Activated CD4-positive, alpha-beta T cell treated with anti-CD3 and anti-CD28 coated beads, Interleukin-2, amount 10 ng/mL, durations not matched to agents 7 days and 5 days (primary cell): Measurements from ENCODE around the gene ATP4B. TPM values are rescaled to one million over a fixed set of nuclear protein-coding genes. Genes with fewer than 3 reads are reported as not detected.
"Not testable (repeated sequence)": the region's sequence is repeated elsewhere in the genome, so short reads cannot be mapped to it uniquely, and the experiment has no call there.

ENCODE experiments used
- CTCF ChIA-PET: fragments of 350-600 bp; sonication (Branson Sonifier 250); formaldehyde crosslinking; loops from one replicate; lab custom pipeline; 2021; ENCODE audit warnings: antibody characterized with exemption; lab: Charles Lee
- POLR2A ChIA-PET: fragments of 350-600 bp; sonication (Branson Sonifier 250); formaldehyde crosslinking; loops from one replicate; lab custom pipeline; 2021; ENCODE audit warnings: antibody characterized with exemption; lab: Charles Lee
- DNase-seq: peaks from one replicate; pipeline ENCODE4 v3.0.0-alpha.2; 2020
- H3K27ac Mint-ChIP-seq: one replicate; pipeline ENCODE4 v1.8.0; 2021; ENCODE audit warnings: mild to moderate bottlenecking, moderate library complexity, mixed read lengths
- H3K27me3 Mint-ChIP-seq: one replicate; pipeline ENCODE4 v1.8.0; 2021; ENCODE audit warnings: mixed read lengths
- H3K36me3 Mint-ChIP-seq: one replicate; pipeline ENCODE4 v1.8.0; 2021; ENCODE audit warnings: low read depth, mixed read lengths
- H3K4me1 Mint-ChIP-seq: one replicate; pipeline ENCODE4 v1.8.0; 2021; ENCODE audit warnings: mixed read lengths
- H3K4me3 Mint-ChIP-seq: one replicate; pipeline ENCODE4 v1.8.0; 2021; ENCODE audit warnings: mild to moderate bottlenecking, moderate library complexity, mixed read lengths
- H3K9me3 Mint-ChIP-seq: one replicate; pipeline ENCODE4 v1.8.0; 2021; ENCODE audit warnings: mixed read lengths
- total RNA-seq, 2 experiments: library from RNA; stranded (reverse); gene quantifications; one replicate each; pipeline ENCODE4 v1.2.3, GENCODE V29; 2021

ATP4B gene
- total RNA-seq, 2 experiments from 2014 or later = not detected

- CTCF ChIA-PET = no interaction called here
- POLR2A ChIA-PET = no interaction called here
- no peak overlapping the region for H3K4me3 Mint-ChIP-seq
- no peaks in the 10 kb centered on the region for H3K9me3 Mint-ChIP-seq
- H3K27ac Mint-ChIP-seq = no peak overlapping the region
- no peak for DNase-seq
- H3K4me1 Mint-ChIP-seq = peaks cover 18% of the 10 kb centered on the region
- H3K27me3 Mint-ChIP-seq = no peaks in the 10 kb centered on the region
- H3K36me3 Mint-ChIP-seq = peaks cover 59% of the 10 kb centered on the region
Observed at GRCh38 chr13:113633485-113633873, 24.5 kb downstream of the ATP4B start.

GRCh38 chr13:113632706-113633484 is 25.1 kb downstream of the ATP4B start:
- Mint-ChIP-seq H3K27me3 (no peaks in the 10 kb centered on the region), H3K36me3 (peaks cover 55% of the 10 kb centered on the region), H3K4me3 (no peak overlapping the region), H3K4me1 (peaks cover 19% of the 10 kb centered on the region), H3K27ac (peak overlapping the region; percentile 51), H3K9me3 (no peaks in the 10 kb centered on the region)
- no peak for DNase-seq
- ChIA-PET CTCF (no interaction called here), POLR2A (no interaction called here)

- DNase-seq = no peak
- Mint-ChIP-seq H3K9me3 (no peaks in the 10 kb centered on the region), H3K27me3 (no peaks in the 10 kb centered on the region), H3K4me3 (no peak overlapping the region), H3K36me3 (peaks cover 47% of the 10 kb centered on the region), H3K4me1 (peaks cover 20% of the 10 kb centered on the region), H3K27ac (no peak overlapping the region)
- ChIA-PET POLR2A (no interaction called here), CTCF (interaction anchor here (0.9 kb wide), 1 partner anchor 8 kb away, joined by 3 read pairs; no protein-coding TSS in a partner anchor)
Observed at GRCh38 chr13:113631341-113632095, 26.5 kb downstream of the ATP4B start.

- no peaks in the 10 kb centered on the region for H3K9me3 Mint-ChIP-seq
- POLR2A ChIA-PET = no interaction called here
- no peak overlapping the region for H3K4me3 Mint-ChIP-seq
- H3K4me1 Mint-ChIP-seq = peaks cover 20% of the 10 kb centered on the region
- H3K27ac Mint-ChIP-seq = no peak overlapping the region
- peaks cover 44% of the 10 kb centered on the region for H3K36me3 Mint-ChIP-seq
- CTCF ChIA-PET = no interaction called here
- H3K27me3 Mint-ChIP-seq = no peaks in the 10 kb centered on the region
- no peak for DNase-seq
Observed at GRCh38 chr13:113630804-113631203, 27.2 kb downstream of the ATP4B start.

GRCh38 chr13:113630296-113630695 is 27.7 kb downstream of the ATP4B start:
- H3K27me3 Mint-ChIP-seq = no peaks in the 10 kb centered on the region
- POLR2A ChIA-PET = no interaction called here

GRCh38 chr13:113629866-113630265 is 28.1 kb downstream of the ATP4B start:
- H3K9me3 Mint-ChIP-seq = no peaks in the 10 kb centered on the region
- H3K27ac Mint-ChIP-seq = no peak overlapping the region
- DNase-seq = no peak
- ChIA-PET CTCF (no interaction called here), POLR2A (no interaction called here)
- peaks cover 44% of the 10 kb centered on the region for H3K36me3 Mint-ChIP-seq
- H3K4me1 Mint-ChIP-seq = peaks cover 19% of the 10 kb centered on the region
- H3K4me3 Mint-ChIP-seq = no peak overlapping the region
- no peaks in the 10 kb centered on the region for H3K27me3 Mint-ChIP-seq

More at GRCh38 chr13:113630296-113630695, 27.7 kb downstream of the ATP4B start:
- no peak overlapping the region for H3K4me3 Mint-ChIP-seq
- H3K9me3 Mint-ChIP-seq = no peaks in the 10 kb centered on the region
- H3K27ac Mint-ChIP-seq = no peak overlapping the region
- H3K36me3 Mint-ChIP-seq = peaks cover 44% of the 10 kb centered on the region
- H3K4me1 Mint-ChIP-seq = peaks cover 20% of the 10 kb centered on the region
- no peak for DNase-seq
- CTCF ChIA-PET = no interaction called here

- Mint-ChIP-seq H3K27me3 (no peaks in the 10 kb centered on the region), H3K4me1 (peaks cover 6% of the 10 kb centered on the region), H3K27ac (no peak overlapping the region), H3K4me3 (no peak overlapping the region), H3K36me3 (peaks cover 41% of the 10 kb centered on the region), H3K9me3 (peaks cover 3% of the 10 kb centered on the region)
- ChIA-PET CTCF (no interaction called here), POLR2A (no interaction called here)
- no peak for DNase-seq
Observed at GRCh38 chr13:113628291-113629270, 29.4 kb downstream of the ATP4B start.

- CTCF ChIA-PET = no interaction called here
Observed at GRCh38 chr13:113627136-113627535, 30.9 kb downstream of the ATP4B start.

GRCh38 chr13:113625965-113626721 is 31.9 kb downstream of the ATP4B start:
- no peak overlapping the region for H3K4me3 Mint-ChIP-seq
- H3K36me3 Mint-ChIP-seq = peaks cover 43% of the 10 kb centered on the region
- H3K4me1 Mint-ChIP-seq = peaks cover 4% of the 10 kb centered on the region
- DNase-seq = no peak
- H3K27ac Mint-ChIP-seq = no peak overlapping the region
- ChIA-PET POLR2A (no interaction called here), CTCF (interaction anchor here (1.0 kb wide), 1 partner anchor 35 kb away, joined by 3 read pairs; no protein-coding TSS in a partner anchor)
- H3K9me3 Mint-ChIP-seq = peaks cover 3% of the 10 kb centered on the region
- no peaks in the 10 kb centered on the region for H3K27me3 Mint-ChIP-seq

More at GRCh38 chr13:113627136-113627535, 30.9 kb downstream of the ATP4B start:
- H3K4me1 Mint-ChIP-seq = peaks cover 4% of the 10 kb centered on the region
- no peaks in the 10 kb centered on the region for H3K27me3 Mint-ChIP-seq
- peaks cover 3% of the 10 kb centered on the region for H3K9me3 Mint-ChIP-seq
- no peak overlapping the region for H3K4me3 Mint-ChIP-seq
- DNase-seq = no peak
- H3K27ac Mint-ChIP-seq = peak overlapping the region; percentile 38
- peaks cover 45% of the 10 kb centered on the region for H3K36me3 Mint-ChIP-seq
- POLR2A ChIA-PET = no interaction called here

GRCh38 chr13:113624640-113625304 is 33.2 kb downstream of the ATP4B start:
- H3K27me3 Mint-ChIP-seq, H3K9me3 Mint-ChIP-seq, H3K4me1 Mint-ChIP-seq, POLR2A ChIA-PET, CTCF ChIA-PET, DNase-seq, H3K4me3 Mint-ChIP-seq, H3K27ac Mint-ChIP-seq: not testable (repeated sequence)
- H3K36me3 Mint-ChIP-seq = peaks cover 45% of the 10 kb centered on the region

- H3K27ac Mint-ChIP-seq = no peak overlapping the region
- no peak overlapping the region for H3K4me3 Mint-ChIP-seq
- CTCF ChIA-PET = no interaction called here
- POLR2A ChIA-PET = no interaction called here
- no peaks in the 10 kb centered on the region for H3K27me3 Mint-ChIP-seq
- H3K4me1 Mint-ChIP-seq = peaks cover 4% of the 10 kb centered on the region
- peaks cover 3% of the 10 kb centered on the region for H3K9me3 Mint-ChIP-seq
- no peak for DNase-seq
- peaks cover 42% of the 10 kb centered on the region for H3K36me3 Mint-ChIP-seq
Observed at GRCh38 chr13:113624235-113624587, 33.8 kb downstream of the ATP4B start.
